GM13976 (cell line): ENCODE results near the gene SLC44A5.
"Not testable (repeated sequence)": the region's sequence is repeated elsewhere in the genome, so short reads cannot be mapped to it uniquely, and the experiment has no call there.

Experiments used
- DNase-seq: peaks from one replicate; pipeline ENCODE4 v3.0.0; 2012; ENCODE audit warnings: low spot score
- CTCF ChIP-seq: IDR thresholded peaks from 2 replicates; pipeline ENCODE4 v1.5.1; 2012; ENCODE audit warnings: borderline replicate concordance, mild to moderate bottlenecking; ENCODE audit not compliant: insufficient read depth; ENCODE audit errors: extremely low read depth, missing control alignments, control extremely low read depth
- in situ Hi-C: fragments of 300-500 bp; cut with MboI; formaldehyde crosslinking; loops from one replicate; pipeline ENCODE4 v1.12.0; 2022; ENCODE audit warnings: low sequenced_read_pairs, mixed read lengths, inconsistent platforms; ENCODE audit not compliant: unreplicated experiment

The SLC44A5 gene

DNA sequence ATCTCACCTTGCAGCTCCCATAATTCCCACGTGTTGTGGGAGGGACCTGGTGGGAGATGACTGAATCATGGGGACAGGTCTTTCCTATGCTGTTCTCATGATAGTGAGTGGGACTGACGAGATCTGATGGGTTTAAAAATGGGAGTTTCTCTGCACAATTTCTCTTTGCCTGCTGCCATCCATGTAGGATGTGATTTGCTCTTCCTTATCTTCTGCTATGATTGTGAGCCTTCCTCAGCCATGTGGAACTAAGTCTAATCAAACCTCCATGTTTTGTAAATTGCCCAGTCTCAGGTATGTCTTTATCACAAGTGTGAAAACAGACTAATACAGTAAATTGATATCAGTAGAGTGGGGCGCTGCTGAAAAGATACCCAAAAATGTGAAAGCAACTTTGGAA, 195.7 kb downstream of the SLC44A5 start:
- no peak for DNase-seq
- in situ Hi-C loops: no loop called here
- no peak for TF ChIP-seq CTCF

DNA sequence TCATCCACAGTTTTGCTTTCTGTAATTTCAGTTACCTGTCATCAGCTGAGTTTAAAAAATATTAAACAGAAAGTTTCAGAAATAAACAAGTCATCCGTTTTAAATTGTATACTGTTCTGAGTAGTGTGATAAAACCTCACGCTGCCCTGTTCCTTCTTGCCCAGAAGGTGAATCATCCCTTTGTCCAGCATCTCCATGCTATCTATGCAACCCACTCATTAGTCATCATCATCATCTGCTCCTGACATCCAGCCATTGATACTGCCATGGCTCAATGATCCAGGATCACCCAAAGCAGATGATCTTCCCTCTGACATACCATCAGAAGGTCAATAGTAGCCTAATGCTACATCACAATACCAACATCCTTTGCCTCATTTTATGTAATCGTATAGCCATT, 198.3 kb downstream of the SLC44A5 start:
- in situ Hi-C loops: no loop called here
- TF ChIP-seq CTCF: no peak
- no peak for DNase-seq

DNA sequence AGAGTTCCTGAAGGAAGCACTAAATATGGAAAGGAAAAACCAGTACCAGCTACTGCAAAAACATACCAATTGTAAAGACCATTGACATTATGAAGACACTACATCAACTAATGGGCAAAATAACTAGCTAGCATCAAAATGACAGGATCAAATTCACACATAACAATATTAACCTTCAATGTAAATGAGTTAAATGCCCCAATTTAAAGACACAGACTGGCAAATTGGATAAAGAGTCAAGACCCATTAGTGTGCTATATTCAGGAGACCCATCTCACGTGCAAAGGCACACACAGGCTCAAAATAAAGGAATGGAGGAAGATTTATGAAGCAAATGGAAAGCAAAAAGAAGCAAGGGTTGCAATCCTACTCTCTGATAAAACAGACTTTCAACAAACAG, 206.2 kb downstream of the SLC44A5 start:
- DNase-seq, in situ Hi-C loops: not testable (repeated sequence)

- DNase-seq, in situ Hi-C loops: not testable (repeated sequence)
Measured at GRCh38 chr1:75403147-75403646, 207.7 kb downstream of the SLC44A5 start.

GRCh38 chr1:75400716-75401115, 210.2 kb downstream of the SLC44A5 start:
- in situ Hi-C loops: no loop called here
- DNase-seq: no peak
- no peak for TF ChIP-seq CTCF

GRCh38 chr1:75396745-75397144, 214.2 kb downstream of the SLC44A5 start:
- no peak for DNase-seq
- TF ChIP-seq CTCF: no peak
- in situ Hi-C loops: no loop called here

DNA sequence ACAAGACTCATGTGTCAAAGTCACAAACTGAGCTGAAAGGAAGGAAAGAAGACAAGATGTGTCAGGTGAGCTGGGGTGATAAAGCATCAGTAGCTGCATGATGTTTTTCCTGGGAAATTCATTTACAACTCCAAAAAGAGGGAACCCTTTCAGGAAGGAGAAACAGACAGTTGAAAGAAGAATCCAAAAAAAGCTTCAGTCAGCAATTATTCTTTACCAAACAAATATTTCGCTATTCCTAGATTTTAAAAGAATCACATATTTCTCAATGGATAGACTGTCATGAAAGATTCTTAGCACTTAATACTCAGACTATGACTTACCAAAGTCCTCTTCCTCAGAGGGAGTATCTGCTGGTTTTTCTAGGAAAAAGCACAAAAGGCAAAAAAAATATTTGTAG, 214.7 kb downstream of the SLC44A5 start:
- TF ChIP-seq CTCF: no peak
- DNase-seq: no peak
- in situ Hi-C loops: no loop called here
